Ramos (cell line): ENCODE results near the gene CHD6.

Experiments
- in situ Hi-C: fragments of 300-500 bp; cut with MboI; formaldehyde crosslinking; loops from one replicate; pipeline ENCODE4 v1.14.3; 2022; ENCODE audit warnings: low sequenced_read_pairs; ENCODE audit not compliant: unreplicated experiment

Gene CHD6

DNA sequence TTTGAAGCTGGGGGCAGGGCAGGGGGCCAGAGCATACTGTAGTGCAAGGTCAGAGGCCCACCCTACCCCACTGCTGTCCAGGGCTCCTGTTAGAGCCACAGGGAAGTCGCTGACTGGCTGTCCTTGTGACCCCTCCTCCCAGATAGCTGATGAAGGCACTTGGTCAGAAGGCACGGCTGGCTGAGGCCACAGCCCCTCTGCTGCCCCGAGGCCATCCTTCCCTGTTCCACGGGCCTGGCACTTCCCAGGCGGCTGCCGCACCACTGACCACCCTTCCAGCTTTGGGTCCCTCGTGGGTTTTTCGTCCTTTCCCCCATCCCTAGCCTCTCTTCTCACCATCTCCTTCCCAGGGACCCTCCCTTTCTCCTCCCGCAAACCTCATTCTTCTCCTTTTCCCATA, 242.3 kb downstream of the CHD6 start:
- in situ Hi-C loops, result no loop called here

DNA sequence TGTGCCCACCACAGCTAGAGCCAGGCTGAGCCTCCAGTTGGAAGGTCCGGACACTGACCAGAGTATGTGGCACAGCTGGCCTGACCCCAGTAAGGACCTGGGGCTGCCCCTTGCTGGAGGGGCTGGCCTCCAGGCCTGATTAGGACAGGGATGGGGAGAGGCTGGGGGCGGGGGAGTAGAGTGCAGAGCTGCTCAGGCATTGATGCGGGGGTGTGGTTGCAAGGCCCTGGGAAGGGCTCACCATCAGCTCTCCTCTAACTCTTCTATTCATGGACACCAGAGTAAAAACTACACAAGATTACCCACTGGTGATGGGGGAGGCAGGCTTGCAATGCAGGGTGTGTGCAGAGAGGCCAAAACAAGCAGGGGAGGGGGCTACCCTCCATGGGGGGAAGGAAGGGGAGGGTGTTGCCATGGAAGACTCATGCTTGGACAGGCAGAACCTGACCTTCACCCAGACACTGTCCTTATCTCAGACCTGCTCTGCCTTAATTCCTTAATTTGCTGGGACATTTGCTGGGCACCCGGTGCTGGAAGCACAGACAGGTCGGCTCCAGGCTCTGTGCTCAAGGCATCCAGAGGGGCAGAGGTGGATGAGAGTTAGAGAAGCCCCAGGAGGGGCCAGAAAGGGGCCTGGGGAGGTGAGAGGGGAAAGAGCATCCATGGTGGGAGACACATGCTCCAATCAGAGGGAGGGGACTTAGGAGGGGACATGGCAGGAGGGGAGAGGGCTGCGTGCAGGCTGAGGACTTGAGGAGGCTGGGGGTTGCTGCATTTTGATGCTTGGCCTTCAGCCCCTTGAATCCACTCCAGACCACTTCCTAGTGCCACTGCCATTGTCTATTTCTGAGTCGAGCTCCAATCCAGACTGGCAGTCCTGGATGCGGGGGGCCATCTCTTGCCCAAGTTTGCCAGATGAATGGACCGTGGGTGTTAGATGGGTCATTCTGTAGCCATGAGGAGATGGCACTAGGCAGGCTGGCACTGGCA, 244.0 kb downstream of the CHD6 start:
- in situ Hi-C loops, result no loop called here

DNA sequence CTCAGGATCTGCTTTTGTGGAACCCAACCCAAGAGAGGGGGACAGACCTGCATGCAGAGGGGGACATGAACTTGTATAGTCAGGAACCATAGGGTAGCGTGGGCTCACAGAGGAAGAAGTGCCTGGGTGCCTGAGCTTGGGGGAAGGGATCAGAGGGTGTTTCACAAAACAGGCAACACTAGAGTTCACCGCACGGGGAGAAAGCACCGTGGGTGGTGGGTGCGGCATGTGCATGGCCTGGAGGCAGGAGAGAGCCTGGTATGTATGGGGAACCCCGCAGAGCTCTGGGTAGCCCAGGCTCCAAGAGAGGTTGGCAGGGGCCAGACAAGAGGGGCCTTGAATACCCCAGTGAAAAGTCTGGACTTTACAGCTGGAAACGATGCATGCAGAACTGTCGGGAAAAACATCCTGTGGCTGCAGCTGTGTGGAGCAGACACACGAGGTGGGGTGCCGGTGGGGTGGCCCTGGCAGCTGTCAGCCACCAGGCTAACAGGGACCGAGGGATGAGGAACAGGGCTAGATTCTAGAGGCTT, 244.9 kb downstream of the CHD6 start:
- in situ Hi-C loops, result no loop called here

DNA sequence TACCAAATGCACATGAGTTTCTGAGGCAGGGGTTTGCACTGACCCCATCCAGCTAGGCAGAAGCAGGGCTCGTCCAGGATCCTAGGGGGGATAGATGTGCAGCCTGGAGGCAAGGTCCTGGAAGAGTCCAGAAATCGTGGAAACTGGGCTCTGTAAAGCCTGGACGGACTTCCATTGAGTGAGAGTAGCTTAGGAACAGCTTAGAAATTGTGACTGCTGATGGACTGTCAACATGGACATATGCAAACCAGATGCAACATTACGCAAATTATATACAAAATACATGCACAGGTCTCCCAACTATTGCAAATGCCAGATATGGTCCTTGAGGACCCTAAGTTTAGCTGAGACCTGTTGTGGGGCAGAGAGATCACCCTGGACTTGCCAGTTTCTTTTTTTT, 246.8 kb downstream of the CHD6 start:
- in situ Hi-C loops, result no loop called here

DNA sequence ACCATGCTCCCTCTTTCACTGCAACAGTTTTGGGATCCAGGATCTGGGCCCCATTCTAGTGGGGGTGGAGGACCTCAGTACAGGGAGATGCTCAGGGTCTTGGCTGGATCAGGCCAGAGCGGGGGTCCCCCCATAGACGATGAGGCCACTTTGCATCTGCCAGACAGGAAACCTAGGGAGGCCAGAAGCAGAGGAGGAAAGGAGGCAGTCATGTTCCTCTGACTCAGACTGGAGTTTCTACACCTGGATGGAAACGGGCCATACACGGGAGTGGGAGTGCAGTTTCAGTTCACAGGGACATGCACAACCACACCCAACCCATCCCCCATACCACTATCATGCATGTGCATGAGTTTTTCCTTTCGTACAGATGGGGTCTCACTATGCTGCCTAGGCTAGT, 248.0 kb downstream of the CHD6 start:
- in situ Hi-C loops, result no loop called here

DNA sequence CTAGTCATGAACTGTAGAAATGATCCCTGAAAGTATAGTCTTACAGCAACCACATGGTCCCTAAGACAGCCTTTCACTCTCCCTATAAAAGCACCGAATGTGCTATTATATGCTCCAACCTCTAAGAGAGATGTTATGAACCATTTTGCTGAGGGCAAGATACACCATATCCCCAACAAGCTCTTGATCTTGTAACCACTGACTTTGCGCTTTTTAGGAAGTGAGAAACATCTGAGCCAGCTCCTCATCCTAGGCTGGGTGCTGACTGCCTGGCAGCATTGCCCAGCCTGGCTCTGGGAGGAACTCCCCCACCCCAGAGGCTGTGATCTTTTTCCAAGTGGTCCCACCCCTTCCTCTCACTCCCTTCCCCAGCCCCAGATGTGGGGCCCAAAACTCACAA, 248.5 kb downstream of the CHD6 start:
- in situ Hi-C loops, result no loop called here

DNA sequence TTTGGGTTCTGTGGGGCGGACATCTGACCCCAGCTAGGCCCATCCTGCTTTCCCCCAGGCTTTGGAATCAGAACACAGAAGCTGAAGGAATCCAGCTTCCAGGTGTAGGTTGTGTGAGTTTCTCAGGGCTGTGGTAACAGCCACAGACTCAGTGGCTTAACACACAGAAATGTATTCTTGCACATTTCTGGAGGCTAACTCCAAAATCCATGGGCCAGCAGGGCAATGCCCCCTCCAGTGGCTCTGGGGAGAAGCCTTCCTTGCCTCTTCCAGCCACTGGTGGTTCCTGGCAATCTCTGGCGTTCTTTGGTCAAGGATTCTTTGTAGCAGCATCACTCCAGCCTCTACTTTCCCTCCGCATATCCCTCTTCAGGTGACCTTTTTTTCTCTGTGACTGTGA, 250.2 kb downstream of the CHD6 start:
- in situ Hi-C loops, result no loop called here

DNA sequence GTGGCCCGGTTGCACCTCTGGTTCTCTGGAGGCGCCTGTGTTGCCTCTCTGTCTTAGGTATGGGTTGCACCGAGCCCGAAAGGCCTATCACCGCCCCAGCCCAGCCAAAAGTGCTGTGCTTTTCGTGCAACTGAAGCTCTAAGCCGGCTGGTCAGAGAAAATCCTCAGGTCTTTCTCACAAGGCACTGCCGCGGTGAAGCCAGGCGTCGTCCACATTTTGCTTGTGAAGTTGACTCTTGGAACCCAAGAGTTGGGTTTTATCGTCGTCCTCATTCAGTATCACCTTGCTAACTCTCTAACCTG, 250.8 kb downstream of the CHD6 start:
- in situ Hi-C loops, result no loop called here

DNA sequence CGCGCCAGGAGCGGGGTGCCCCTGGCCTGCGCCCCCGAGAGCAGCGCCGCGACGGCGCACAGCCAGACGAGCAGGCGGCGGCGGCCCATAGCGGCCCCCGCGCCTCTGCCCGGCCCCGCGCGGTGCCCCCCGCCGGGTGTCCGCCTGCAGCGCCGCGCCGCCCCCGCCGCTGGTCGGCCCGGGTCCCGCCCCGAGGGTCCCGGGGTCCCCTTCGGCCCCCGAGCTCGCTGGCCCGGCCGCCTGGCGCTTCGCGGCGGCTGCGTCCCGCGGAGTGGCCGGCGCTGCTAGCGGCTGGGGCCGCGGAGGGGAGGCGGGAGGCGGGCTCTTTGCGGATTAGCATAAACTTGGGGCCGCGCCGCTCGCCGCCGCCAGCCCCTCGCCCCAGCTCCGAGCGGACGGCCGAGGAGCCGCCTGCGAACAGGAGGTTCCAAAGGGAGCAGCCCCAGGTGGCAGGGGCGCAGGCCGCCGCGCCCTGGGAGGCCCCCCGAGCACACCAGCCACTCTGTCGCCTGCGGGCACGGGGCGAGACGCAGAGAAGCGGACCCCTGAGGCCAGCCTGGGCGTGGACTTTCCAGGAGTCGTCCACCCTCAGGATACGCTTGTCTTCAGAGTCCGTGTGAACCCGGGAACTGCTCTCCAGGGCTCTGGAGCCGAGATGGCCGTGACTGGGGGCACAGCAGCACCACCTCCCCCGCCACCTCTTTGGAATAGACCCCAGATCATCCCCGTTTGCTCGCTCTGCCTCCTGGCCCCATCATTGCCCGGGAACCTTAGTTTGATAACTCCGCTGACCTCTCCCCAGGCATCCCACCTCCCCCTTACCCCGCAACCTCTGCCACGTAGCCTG, 251.4 kb downstream of the CHD6 start, which contains the start of gene EMILIN3:
TSS of gene EMILIN3 (minus strand) at position 273 of the 847 bp plus-strand sequence. CDS start at position 89, 184 bp downstream.
- in situ Hi-C loops, result no loop called here

DNA sequence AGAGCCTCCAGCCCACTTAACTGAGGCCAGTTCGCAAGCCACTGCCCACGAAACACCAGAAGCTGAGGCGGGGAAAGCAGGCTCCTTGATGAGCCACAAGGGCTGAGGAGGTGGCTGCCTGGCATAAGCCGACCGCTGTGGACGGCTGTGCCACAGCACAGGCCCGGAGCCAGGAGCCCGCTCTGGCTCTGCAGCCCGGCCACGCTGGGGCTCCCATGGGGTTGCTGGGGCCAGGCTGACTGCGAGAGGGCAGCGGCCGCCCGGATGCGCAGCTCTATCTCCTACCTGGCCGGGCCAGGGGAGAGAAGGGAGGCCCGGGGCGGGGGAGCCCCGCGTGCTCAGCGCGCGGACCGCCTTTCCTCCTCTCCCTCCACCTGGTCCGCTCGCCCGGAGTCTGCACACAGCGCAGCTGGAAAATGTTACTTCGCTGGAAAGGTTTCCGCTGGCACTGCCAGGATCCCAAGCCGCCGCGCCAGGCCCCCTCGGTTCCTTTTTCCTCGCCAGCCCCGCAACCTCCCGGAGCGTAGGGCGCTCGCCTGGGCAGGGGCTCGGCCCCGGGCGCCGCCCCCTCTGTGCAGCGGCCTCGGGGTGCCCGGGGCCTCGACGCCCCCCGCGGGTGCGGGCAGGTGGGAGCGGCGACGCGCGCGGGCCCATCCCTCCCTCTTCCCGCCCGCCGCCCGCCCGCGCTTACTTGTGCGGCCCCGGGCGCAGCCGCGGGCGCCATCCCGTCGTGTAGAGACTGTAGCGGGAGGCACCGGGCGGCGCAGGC, 252.2 kb downstream of the CHD6 start:
- in situ Hi-C loops, result no loop called here

DNA sequence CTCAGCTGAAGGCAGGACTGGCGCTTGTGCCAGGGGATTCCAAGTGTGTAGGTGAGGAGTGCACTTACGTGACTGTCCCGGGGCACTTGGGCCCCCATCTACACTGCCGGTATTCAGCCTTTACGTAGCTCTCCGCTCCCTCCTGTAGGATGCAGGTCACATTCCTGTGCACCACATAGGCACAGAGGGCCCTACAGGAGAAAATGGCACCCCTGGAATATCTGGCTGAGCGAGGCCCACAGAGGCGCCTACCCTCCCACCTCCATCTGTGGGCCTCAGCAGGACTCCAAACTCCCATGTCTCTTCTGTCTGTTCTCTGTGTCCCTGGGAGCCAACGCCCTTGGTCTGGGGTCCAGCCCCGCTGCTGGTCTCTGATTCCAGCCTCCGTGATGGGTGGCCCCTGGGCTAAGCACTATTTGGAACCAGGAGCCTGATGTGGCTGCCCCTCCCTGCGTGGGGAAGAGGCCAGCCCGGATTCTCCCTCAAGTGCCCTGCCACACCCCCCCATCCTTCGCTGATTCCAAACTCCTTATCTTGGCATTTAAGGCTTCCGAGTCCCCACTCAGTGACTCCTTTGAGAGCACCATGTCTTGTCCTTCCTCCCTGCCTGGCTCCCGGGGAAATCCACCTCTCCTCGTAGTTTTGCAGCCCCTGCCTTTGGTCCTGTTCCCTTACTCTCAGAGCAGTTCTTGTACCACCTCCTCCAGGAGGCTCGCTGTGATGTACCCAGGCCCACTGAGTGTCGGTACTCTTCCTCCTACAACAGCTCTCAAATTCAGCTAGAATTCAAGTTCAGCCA, 253.0 kb downstream of the CHD6 start:
- in situ Hi-C loops, result no loop called here

DNA sequence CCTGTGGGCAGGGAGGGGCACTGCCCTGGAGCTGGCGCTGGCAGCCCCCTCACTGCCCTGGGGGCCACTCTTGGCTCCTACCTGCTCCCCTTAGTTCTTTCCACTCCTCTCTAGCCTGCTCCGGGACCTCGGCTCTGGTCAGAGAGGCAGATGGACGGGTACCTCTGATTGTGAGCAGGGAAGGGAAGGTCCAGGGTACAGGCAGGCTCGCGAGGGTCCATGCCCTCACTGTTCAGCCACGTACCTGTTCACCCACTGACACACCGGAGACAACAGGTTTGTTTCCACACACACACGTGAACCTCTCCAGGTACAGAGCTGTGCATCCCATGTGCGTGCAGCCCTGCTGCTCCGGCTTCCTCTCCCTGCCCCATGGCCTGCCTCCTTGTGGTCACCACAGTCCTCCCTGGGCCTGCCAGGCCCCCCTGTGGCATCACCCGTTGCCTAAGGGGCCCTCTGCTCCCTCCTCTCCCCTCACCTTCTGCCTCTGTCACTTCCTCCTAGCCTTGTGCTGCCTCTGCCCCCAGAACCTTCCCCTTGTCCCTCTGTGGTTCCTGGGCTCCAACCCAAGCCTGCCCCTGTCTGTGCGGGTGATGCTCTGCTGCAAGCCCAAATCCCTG, 253.8 kb downstream of the CHD6 start:
- in situ Hi-C loops, result no loop called here

DNA sequence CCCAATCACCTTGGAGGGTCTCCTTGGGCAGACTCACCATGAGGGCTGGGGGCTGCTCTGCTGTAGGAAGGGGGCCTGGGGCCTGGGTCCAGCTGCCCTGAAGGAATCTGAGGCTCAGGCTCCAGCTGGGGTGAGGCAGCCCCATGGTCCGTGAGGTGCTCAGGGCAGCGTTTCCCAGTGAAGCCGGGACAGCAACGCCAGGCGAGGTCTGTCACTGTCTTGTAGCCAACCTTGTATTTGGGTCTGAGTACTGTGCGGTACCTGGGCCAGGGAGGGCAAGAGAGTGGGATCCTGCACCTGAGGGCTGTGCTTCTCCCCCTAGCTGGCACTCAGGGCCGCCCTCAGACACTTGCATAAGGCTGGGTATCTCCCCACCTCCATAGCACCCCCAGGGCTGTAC, 254.6 kb downstream of the CHD6 start:
- in situ Hi-C loops, result no loop called here

DNA sequence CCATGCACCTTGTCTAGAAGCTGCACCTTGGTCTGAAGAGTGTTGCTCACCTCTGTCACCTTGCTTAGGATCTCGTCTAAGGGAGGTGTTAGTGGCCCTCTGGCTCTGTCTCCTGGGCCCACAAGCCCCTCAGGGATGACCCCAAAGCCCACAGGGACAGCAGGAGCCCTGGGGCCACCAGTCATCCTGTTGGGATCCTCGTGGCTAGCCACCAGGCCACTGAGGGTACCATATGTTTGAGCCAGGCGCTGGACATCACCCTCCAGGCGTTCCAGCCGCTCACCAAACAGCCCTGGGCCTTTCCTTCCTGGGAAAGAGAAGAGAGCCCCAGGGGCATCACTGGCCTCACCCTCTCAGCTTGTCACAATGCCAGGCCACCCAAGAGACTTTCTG, 255.4 kb downstream of the CHD6 start:
- in situ Hi-C loops, result no loop called here

DNA sequence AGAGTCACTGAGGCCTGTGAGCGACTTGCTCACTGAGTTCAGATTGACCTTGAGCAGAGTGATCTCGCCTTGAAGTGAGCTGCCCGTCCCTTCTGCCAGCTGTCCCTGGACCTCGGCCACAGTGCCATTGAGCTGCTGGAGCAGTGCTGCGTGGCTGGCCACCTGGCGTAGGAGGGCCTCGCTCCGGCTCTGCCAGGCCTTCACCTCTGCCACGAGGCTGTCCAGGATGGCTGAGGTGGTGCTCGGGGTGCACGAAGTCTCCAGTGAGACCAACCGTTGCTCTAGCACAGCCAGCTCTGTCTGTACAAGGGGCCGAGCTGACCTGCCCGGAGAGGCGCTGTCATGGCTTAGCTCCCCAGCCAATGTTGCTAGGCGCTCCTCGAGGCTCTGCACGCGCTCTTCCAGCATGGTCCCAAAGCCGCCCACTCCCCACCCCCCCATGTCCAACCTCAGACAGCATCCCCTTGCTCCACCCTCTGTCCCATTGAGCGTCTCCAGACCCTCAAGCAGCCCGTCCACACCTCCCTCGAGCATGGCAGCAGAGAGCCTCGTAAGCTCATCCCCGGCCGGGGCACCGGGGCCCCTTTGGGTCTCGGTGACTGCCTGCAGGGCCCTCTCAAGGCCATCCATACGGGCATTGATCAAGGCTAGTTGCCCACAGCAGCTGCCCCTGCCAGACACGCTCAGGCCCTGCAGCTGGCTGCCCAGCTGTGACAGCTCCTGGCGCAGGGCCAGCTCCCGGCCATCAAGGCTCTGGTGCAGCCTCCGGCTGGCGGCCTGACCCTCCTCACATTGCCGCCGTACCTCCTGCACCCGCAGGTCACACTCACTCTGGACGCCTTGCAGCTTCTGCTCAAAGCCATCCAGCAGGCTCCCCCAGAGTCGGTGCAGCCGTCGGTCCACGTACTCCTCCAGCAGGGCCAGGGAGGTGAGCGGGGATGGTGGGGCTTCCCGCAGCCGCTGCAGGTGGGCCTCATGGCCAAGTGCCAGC, 256.1 kb downstream of the CHD6 start:
- in situ Hi-C loops, result no loop called here

DNA sequence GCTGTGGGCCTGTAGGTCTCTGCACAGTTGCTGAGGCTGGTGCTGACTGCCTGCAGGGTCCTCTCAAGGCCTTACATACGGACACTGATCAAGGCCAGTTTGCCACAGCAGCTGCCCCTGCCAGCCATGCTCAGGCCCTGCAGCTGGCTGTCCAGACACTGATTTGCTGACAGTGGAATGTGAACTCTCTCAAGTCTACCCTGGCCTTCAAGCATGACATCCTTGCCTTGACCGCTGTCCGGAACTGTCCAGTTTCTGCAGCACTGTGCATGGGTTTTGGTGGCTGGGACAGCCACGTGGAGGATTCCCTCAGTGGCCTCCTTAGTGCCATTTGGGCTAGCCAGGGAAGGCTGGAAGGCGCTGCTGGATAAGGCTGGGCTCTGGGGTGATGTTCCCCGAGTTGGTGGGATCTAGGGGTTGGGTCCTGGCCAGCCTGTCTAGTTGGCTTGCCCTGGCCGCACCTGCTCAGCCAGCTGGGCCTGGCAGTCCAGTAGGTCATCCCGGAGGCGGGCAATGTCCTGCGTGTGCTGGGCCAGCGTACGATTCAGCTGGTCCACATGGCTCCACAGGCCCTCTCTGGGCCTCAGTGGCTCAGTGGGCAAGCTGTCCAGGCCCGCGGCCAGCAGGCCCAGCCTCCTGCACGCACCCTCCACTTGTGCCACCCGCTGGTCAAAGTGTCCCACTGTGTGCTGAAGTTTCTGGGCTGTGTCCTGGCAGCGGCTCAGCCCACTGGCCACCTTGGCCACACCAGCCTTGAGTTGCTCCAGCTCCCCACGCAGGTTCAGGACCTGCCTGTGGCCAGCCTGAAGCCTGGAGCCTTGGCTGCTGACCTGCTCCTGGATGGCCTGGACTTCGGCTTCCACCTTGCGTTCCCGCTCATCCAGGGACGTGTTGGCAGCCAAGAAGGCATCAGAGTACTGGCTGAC, 257.1 kb downstream of the CHD6 start:
- in situ Hi-C loops, result no loop called here

DNA sequence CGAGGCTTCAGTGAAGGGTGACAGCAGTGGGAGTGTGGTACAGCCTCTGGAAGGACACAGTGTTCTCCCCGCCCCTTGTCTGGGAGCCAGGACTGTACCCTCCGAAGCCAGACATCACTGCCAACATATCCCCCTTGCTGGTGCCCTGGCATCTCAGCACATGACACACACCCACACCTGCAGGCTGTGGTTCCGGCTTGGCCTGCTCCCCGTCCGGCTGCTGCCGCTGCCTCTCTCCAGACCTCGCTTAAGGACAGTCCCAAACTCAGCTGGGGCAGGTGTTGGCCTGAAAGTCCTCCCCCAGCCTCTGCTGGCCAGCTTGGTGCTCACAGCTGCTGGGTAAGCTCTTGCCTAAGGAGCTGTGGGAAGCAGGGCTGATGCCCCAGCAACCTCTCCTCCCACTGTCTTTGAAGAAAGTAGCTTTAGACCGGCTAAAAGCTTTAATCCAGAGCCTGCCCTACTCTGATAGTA, 258.6 kb downstream of the CHD6 start:
- in situ Hi-C loops, result no loop called here
